Thyroid gland (tissue), 4 donors: ENCODE data around the gene DTD1.

Experiments used
- CTCF ChIP-seq, 6 experiments: fragments of 200-600 bp in 3 of 6; fragments of 450-650 bp in 3 of 6; sonication (generic) in 3 of 6; IDR thresholded peaks; one replicate each; pipeline ENCODE4 v1.5.1; 2016 to 2019; ENCODE audit warnings: antibody characterized with exemption in 6 of 6, mild to moderate bottlenecking in 2 of 6, inconsistent platforms in 1 of 6, moderate library complexity in 1 of 6
- POLR2A ChIP-seq, 2 donors: fragments of 450-650 bp; IDR thresholded peaks; one replicate each; pipeline ENCODE4 v1.6.1; 2017; ENCODE audit warnings: antibody characterized with exemption in 2 of 2, mild to moderate bottlenecking in 2 of 2, moderate library complexity in 1 of 2

GRCh38 chr20:18742841-18743240 lies 155.0 kb downstream of the DTD1 start:
- no peak for TF ChIP-seq CTCF (IDR thresholded peaks at IDR 0.05)
- no peak for TF ChIP-seq POLR2A (IDR thresholded peaks at IDR 0.05)
